Effector memory CD8-positive, alpha-beta T cell (primary cell): ENCODE results near the gene KTI12.
"Not testable (repeated sequence)": the region's sequence is repeated elsewhere in the genome, so short reads cannot be mapped to it uniquely, and the experiment has no call there.

Experiments used
- ATAC-seq: fragments of 150-1000 bp; cut with Tn5 transposase; replicated peaks from 2 replicates; pipeline ENCODE4 v1.10.0; 2021; ENCODE audit warnings: mild to moderate bottlenecking, moderate library complexity
- DNase-seq, 3 experiments: peaks; one replicate each; pipeline ENCODE4 v3.0.0; 2021
- H3K27ac Mint-ChIP-seq, 2 donors: one replicate each; pipeline ENCODE4 v1.8.0; 2022; ENCODE audit warnings: mild to moderate bottlenecking in 2 of 2, mixed read lengths in 2 of 2, moderate library complexity in 2 of 2
- H3K27me3 Mint-ChIP-seq, 2 donors: one replicate each; pipeline ENCODE4 v1.8.0; 2022; ENCODE audit warnings: mixed read lengths in 2 of 2
- H3K36me3 Mint-ChIP-seq: one replicate; pipeline ENCODE4 v1.8.0; 2022; ENCODE audit warnings: mild to moderate bottlenecking, moderate library complexity, mixed read lengths; ENCODE audit not compliant: insufficient read depth
- H3K4me1 Mint-ChIP-seq, 2 donors: one replicate each; pipeline ENCODE4 v1.8.0; 2022; ENCODE audit warnings: low read depth in 2 of 2, mixed read lengths in 2 of 2
- H3K4me3 Mint-ChIP-seq, 2 donors: one replicate each; pipeline ENCODE4 v1.8.0; 2022; ENCODE audit warnings: mild to moderate bottlenecking in 2 of 2, mixed read lengths in 2 of 2, moderate library complexity in 2 of 2
- H3K9me3 Mint-ChIP-seq, 2 donors: one replicate each; pipeline ENCODE4 v1.8.0; 2022; ENCODE audit warnings: mixed read lengths in 2 of 2

KTI12 gene

DNA sequence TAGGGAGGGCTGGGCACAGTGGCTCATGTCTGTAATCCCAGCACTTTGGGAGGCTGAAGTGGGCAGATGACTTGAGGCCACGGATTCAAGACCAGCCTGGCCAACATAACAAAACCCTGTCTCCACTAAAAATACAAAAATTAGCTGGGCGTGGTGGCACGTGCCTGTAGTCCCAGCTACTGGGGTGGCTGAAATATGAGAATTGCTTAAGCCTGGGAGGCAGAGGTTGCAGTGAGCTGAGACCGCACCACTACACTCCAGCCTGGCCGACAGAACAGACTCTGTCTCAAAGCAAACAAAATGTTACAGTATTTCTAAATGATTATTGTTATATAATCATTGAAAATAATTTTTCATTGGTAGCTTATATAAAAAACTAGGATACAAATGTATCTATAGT is 4.8 kb downstream of the KTI12 start:
- not testable (repeated sequence) for DNase-seq, H3K4me3 Mint-ChIP-seq, ATAC-seq, H3K27me3 Mint-ChIP-seq, H3K9me3 Mint-ChIP-seq, H3K27ac Mint-ChIP-seq
- Mint-ChIP-seq H3K4me1 (peaks cover 21 to 36% of the 10 kb centered on the region in 2 donors), H3K36me3 (peaks cover 40% of the 10 kb centered on the region)

DNA sequence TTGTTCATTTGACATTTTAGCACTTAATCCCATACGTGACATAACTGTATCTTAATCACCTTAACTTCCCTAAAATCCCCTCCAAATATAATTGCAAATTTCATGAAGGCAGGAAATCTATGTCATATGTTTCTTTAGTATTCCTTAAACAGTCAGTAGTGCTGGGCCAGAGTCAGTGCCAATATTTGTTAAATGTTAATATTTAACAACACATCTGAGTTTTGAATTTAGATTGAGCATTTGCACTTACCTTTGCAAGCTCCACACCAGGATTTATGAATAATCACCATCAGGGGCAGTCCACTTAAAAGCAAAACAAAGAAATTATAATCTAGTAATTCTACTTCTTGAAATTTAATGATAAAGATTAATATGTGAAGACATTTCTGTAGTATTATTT is 5.3 kb downstream of the KTI12 start:
- ATAC-seq (no peak), DNase-seq (no peak)
- Mint-ChIP-seq H3K27me3 (no peaks in the 10 kb centered on the region), H3K4me3 (no peak overlapping the region), H3K4me1 (peaks cover 21 to 32% of the 10 kb centered on the region in 2 donors), H3K9me3 (no peaks in the 10 kb centered on the region), H3K27ac (no peak overlapping the region), H3K36me3 (peaks cover 40% of the 10 kb centered on the region)

DNA sequence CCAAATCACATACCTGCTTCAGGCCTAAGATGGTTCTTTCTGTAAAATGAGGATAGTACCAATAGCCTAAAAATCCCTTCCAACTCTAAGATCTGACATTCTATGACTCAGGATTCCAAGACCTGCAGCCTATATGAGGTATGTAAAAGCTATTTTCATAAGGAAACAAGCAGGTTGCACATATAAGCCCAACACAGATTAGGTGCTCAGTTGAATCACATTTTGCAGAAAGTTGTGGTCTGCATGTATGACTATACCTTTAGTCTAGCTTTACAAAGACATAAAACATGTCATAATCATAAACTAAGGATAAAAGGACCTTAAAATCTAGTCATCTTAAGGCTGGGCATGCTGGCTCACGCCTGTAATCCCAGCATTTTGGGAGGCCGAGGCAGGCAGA is 7.3 kb downstream of the KTI12 start:
- Mint-ChIP-seq H3K4me1 (peaks cover 7 to 16% of the 10 kb centered on the region in 2 donors), H3K27ac (no peak overlapping the region)

DNA sequence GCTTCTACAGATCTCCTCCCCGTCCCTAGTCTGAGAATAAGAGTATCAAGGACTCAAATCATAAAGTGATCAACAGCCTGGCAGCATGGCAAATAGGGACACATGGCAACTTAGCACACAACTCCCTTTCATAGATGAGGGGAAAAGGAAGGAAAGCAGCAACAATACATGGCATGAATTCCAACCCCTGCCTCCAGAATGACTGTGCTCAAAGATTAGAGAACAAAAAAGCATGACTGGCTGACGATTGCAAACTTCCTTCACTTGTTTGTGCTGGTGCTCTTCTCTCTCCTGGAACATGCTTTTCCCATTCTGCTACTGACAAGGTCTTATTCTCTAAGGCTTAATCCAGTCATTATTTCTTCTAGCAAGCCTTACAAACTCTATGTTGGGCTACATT is 11.5 kb downstream of the KTI12 start:
- peaks cover 39% of the 10 kb centered on the region for H3K36me3 Mint-ChIP-seq
- no peak for ATAC-seq
- H3K9me3 Mint-ChIP-seq: no peaks in the 10 kb centered on the region

More for the DNA sequence above, 7.3 kb downstream of the KTI12 start:
- Mint-ChIP-seq H3K36me3 (peaks cover 35% of the 10 kb centered on the region), H3K4me3 (no peak overlapping the region), H3K9me3 (no peaks in the 10 kb centered on the region), H3K27me3 (no peaks in the 10 kb centered on the region)
- ATAC-seq (no peak), DNase-seq (no peak)

GRCh38 chr1:52008071-52008809 is 25.4 kb downstream of the KTI12 start:
- H3K27ac Mint-ChIP-seq: no peak overlapping the region
- peaks cover 22 to 36% of the 10 kb centered on the region in 2 donors for H3K27me3 Mint-ChIP-seq
- H3K4me3 Mint-ChIP-seq: no peak overlapping the region
- no peaks in the 10 kb centered on the region for H3K36me3 Mint-ChIP-seq
- DNase-seq (no peak), ATAC-seq (no peak)
- no peaks in the 10 kb centered on the region for H3K9me3 Mint-ChIP-seq
- H3K4me1 Mint-ChIP-seq: no peaks in the 10 kb centered on the region

More for the DNA sequence above, 11.5 kb downstream of the KTI12 start:
- Mint-ChIP-seq H3K4me1 (no peaks in the 10 kb centered on the region), H3K27me3 (no peaks in the 10 kb centered on the region), H3K27ac (peak overlapping the region in 1 of 2 donors; percentile 9), H3K4me3 (no peak overlapping the region)
- DNase-seq: no peak

GRCh38 chr1:52007215-52008002 is 26.2 kb downstream of the KTI12 start:
- H3K9me3 Mint-ChIP-seq: no peaks in the 10 kb centered on the region
- DNase-seq: no peak
- no peak overlapping the region for H3K4me3 Mint-ChIP-seq
- H3K27ac Mint-ChIP-seq: no peak overlapping the region
- H3K27me3 Mint-ChIP-seq: peaks cover 22 to 41% of the 10 kb centered on the region in 2 donors
- no peak for ATAC-seq
- no peaks in the 10 kb centered on the region for H3K4me1 Mint-ChIP-seq
- H3K36me3 Mint-ChIP-seq: no peaks in the 10 kb centered on the region

GRCh38 chr1:52006081-52006553 is 27.5 kb downstream of the KTI12 start:
- H3K4me3 Mint-ChIP-seq, DNase-seq, ATAC-seq, H3K9me3 Mint-ChIP-seq, H3K27ac Mint-ChIP-seq, H3K36me3 Mint-ChIP-seq, H3K4me1 Mint-ChIP-seq: not testable (repeated sequence)
- peaks cover 22 to 41% of the 10 kb centered on the region in 2 donors for H3K27me3 Mint-ChIP-seq

DNA sequence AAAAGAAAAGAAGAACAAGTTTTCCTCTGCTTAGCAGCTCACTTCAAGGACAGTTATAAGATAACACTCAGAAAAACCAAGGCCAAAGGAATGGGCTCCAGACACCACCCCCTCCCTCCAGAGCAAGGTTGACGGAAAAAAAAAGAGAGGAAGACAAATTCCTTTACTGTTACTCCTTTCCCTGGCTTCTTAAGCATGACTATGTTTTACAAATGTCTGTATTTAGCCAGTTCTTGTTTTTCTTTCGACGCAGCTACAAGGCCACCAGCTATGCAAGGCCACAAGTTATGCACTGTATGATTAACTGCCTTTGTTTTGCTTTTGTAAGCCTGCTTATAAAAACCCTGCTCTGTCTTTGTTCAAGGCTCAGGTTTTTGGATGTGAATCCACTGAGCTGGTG is 28.1 kb downstream of the KTI12 start:
- H3K4me3 Mint-ChIP-seq, ATAC-seq, H3K27ac Mint-ChIP-seq, DNase-seq, H3K4me1 Mint-ChIP-seq, H3K36me3 Mint-ChIP-seq, H3K9me3 Mint-ChIP-seq: not testable (repeated sequence)
- H3K27me3 Mint-ChIP-seq: peaks cover 22 to 41% of the 10 kb centered on the region in 2 donors

- Mint-ChIP-seq H3K36me3 (no peaks in the 10 kb centered on the region), H3K27me3 (peaks cover 22 to 41% of the 10 kb centered on the region in 2 donors), H3K4me1 (no peaks in the 10 kb centered on the region), H3K9me3 (no peaks in the 10 kb centered on the region), H3K4me3 (no peak overlapping the region), H3K27ac (no peak overlapping the region)
- no peak for ATAC-seq
- DNase-seq: no peak
Measured at GRCh38 chr1:52003877-52004276, 29.7 kb downstream of the KTI12 start.

DNA sequence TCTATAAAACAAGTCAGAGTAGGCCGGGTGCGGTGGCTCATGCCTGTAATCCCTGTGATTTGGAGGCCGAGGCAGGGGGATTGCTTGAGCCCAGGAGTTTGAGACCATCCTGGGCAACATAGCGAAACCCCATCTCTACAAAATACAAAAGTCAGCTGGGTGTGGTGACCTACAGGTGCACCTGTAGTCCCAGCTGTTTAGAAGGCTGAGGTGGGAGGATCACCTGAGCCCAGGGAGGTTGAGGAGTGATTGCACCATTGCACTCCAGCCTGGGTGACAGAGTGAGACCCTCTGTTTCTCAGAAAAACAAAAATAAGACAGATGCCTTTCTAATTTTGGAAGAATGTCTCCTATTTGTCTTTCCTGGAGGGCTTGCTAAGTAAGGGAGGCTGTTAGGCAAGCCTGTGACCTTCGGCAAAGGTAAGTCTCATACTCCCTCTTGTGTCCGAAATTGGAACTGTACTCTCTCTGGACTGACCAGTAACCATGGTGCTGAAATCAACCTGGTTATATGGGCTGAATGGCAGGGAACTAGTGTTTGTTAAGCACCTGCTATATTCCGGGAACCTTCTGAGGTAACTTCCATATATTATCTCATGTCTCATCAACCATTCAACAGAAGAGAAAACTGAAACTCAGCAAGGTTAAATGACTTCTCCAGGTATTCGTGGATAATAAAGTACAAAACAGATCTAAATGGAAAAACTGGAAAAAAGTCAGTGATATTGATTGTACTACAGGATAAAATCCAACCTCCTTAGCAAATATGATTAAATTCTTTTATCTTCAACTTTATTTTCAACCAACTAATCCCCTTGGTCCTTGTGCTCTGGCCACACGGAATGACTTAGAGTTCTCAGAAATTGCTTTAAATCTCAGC is 31.3 kb downstream of the KTI12 start:
- Mint-ChIP-seq H3K4me3 (no peak overlapping the region), H3K9me3 (no peaks in the 10 kb centered on the region)

DNA sequence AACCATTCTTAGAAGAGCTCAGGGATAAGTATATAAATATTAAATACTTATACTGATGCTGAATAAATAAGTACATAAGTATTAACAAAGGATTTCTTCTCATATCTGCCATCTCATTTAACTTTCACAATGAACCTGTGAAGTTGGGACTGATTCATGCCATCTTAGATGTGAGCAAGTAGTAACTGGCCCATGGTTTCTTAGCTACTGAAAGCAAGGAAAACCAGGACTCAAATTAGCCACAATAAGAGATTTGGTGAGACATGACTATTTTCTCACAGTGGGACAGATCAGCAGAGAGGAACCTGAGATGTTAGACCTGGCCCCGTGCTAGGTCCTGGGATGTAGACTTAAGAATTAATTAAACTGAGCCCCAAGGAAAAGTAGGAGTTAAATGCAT is 34.9 kb downstream of the KTI12 start:
- ATAC-seq (no peak), DNase-seq (no peak)
- Mint-ChIP-seq H3K4me1 (no peaks in the 10 kb centered on the region), H3K9me3 (no peaks in the 10 kb centered on the region), H3K27me3 (peaks cover 5 to 30% of the 10 kb centered on the region in 2 donors), H3K27ac (no peak overlapping the region), H3K36me3 (no peaks in the 10 kb centered on the region), H3K4me3 (no peak overlapping the region)

More for the DNA sequence above, 31.3 kb downstream of the KTI12 start:
- H3K27ac Mint-ChIP-seq: no peak overlapping the region
- H3K27me3 Mint-ChIP-seq: peaks cover 15 to 53% of the 10 kb centered on the region in 2 donors
- no peaks in the 10 kb centered on the region for H3K36me3 Mint-ChIP-seq
- peak; percentile 93 for ATAC-seq
- H3K4me1 Mint-ChIP-seq: no peaks in the 10 kb centered on the region
- peak; percentile 74 to 77 (median 75) for DNase-seq

DNA sequence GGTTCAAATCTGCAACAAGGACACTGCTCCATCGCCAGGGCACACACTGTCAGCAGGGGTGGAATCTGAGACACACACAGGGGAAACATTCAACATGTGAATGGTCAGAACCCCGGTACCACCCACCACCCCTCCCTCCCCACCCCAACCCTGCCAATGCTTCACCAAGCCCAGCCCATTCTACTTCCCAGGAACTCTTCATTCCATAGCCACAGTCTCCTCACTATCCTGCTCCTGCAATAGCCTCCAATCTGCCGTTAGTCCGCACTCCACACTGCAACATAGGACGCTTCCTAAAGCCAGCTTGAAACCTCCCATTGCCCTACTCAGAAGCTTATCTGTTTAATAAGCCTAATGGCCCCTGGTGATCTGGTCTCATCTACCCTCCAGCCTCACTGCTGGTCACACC is 35.6 kb downstream of the KTI12 start:
- Mint-ChIP-seq H3K4me1 (no peaks in the 10 kb centered on the region), H3K36me3 (no peaks in the 10 kb centered on the region), H3K4me3 (no peak overlapping the region), H3K27me3 (peaks cover 12 to 35% of the 10 kb centered on the region in 2 donors), H3K27ac (peak overlapping the region in 1 of 2 donors; percentile 3), H3K9me3 (no peaks in the 10 kb centered on the region)
- DNase-seq: no peak
- ATAC-seq: no peak

GRCh38 chr1:51990478-51990965 is 43.1 kb downstream of the KTI12 start, which contains the start of gene RAB3B:
TSS of gene RAB3B (minus strand) at chr1:51990700. CDS start at chr1:51977117, 13,583 bp downstream.
- Mint-ChIP-seq H3K9me3 (no peaks in the 10 kb centered on the region), H3K4me1 (peaks cover 17% of the 10 kb centered on the region in 2 donors), H3K36me3 (no peaks in the 10 kb centered on the region), H3K27ac (peak within 1 kb of the TSS; percentile 53 to 60), H3K27me3 (peaks cover 26 to 38% of the 10 kb centered on the region in 2 donors), H3K4me3 (peak within 1 kb of the TSS; percentile 82)
- peak; percentile 87 for ATAC-seq
- DNase-seq: peak; percentile 54 to 62 (median 62)
